NT2/D1 (cell line): Measurements from ENCODE around the gene PLEKHH1.

Experiments used
- SUZ12 ChIP-seq: IDR thresholded peaks from 2 replicates; pipeline ENCODE4 v1.6.1; 2011; ENCODE audit not compliant: insufficient read length, insufficient read depth; ENCODE audit errors: extremely low read depth
- YY1 ChIP-seq: IDR thresholded peaks from 2 replicates; pipeline ENCODE4 v1.6.1; 2011; ENCODE audit not compliant: insufficient read length, insufficient read depth
- ZNF274 ChIP-seq: IDR thresholded peaks from 2 replicates; pipeline ENCODE4 v1.6.1; 2011; ENCODE audit warnings: mild to moderate bottlenecking, low read depth, low read length

DNA sequence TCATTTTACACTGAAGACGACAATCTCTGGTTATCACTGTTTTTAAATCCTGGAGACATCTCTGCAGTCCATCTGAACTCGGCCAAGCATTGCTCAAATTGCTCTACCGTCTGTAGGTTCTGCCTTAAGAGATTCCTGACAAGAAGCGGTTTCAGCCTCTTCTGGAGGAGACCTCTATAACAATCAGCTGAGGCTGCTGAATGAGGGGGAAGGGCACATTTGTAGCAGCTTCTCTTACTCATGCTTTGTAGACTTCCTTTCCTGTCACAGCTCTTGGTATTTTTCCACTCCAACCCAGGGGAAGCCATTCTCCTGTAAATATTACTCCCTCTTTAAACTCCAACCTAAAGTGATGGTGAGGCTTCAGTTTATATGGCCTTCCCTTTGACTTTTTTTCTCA is 89.6 kb downstream of the PLEKHH1 start:
- TF ChIP-seq ZNF274 (no peak), YY1 (no peak), SUZ12 (no peak)
